ENCODE measurements around the gene SAMD4A.

GRCh38 chr14:54642121-54642520 lies 75.2 kb downstream of the SAMD4A start:
- TF ChIP-seq POLR2AphosphoS5 (IDR thresholded peaks at IDR 0.05), result no peak
- TF ChIP-seq, protein P1, sequence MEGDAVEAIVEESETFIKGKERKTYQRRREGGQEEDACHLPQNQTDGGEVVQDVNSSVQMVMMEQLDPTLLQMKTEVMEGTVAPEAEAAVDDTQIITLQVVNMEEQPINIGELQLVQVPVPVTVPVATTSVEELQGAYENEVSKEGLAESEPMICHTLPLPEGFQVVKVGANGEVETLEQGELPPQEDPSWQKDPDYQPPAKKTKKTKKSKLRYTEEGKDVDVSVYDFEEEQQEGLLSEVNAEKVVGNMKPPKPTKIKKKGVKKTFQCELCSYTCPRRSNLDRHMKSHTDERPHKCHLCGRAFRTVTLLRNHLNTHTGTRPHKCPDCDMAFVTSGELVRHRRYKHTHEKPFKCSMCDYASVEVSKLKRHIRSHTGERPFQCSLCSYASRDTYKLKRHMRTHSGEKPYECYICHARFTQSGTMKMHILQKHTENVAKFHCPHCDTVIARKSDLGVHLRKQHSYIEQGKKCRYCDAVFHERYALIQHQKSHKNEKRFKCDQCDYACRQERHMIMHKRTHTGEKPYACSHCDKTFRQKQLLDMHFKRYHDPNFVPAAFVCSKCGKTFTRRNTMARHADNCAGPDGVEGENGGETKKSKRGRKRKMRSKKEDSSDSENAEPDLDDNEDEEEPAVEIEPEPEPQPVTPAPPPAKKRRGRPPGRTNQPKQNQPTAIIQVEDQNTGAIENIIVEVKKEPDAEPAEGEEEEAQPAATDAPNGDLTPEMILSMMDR (IDR thresholded peaks at IDR 0.05), result no peak
- TF ChIP-seq POLR2A (IDR thresholded peaks at IDR 0.05), result no peak

All from stomach (tissue), 4 donors.